ENCODE measurements around the gene LRRN2. TPM values are rescaled to one million over a fixed set of nuclear protein-coding genes. Genes with fewer than 3 reads are reported as not detected.
A peak's percentile ranks its signal among the peaks of the same experiment; 100 is the strongest.

Gene LRRN2
- total and polyA plus RNA-seq, 2 experiments from 2014 or later: 0.74 to 2.6 TPM

DNA sequence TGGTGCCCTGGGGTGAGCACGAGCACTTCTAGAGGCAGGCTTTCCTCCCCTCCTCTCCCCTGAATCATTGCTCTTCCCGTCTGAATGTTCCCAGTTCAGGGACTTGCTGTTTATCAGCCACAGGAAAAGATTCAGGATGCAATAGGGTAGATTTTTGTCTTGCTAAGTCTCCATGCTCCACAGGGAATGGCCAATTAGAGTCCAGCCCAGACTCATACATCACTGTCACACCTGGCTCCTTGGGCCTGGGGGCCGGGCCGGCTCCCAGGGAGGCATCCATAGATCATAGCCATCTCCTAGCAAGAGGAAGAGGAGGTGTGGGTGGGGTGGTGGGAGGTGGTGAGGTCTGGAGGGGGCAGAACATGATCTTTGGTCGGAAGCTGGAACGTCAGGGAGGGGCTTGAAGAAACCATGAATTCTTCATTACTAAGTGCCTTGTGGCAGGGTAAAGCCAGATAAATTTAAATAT is 83.4 kb downstream of the LRRN2 start:
- Mint-ChIP-seq H3K9me3 (no peaks in the 10 kb centered on the region), H3K4me3 (no peak overlapping the region)
- peak overlapping the region; percentile 59 for H3K4me2 ChIP-seq

More for the DNA sequence above, 83.4 kb downstream of the LRRN2 start:
- H3K4me1 ChIP-seq (ENCODE audit: insufficient read depth): peaks cover 25% of the 10 kb centered on the region
- DNase-seq (ENCODE audit: low spot score): peak; percentile 25
- H3K27me3 Mint-ChIP-seq (ENCODE audit: insufficient read depth, low read depth, poor library complexity): peaks cover 15% of the 10 kb centered on the region
- H3K27ac Mint-ChIP-seq: peak overlapping the region; percentile 21; the same call in 1 of the 2 replicates
- ATAC-seq: peak; percentile 52
- peaks cover 5% of the 10 kb centered on the region for H3K9me2 ChIP-seq (ENCODE audit: insufficient read depth)
- no peaks in the 10 kb centered on the region for H3F3A ChIP-seq (replicated peaks; ENCODE audit: low read depth)
- peak overlapping the region; percentile 85 for H2AFZ ChIP-seq
- no peaks in the 10 kb centered on the region for H3K36me3 ChIP-seq (ENCODE audit: insufficient read depth)
- no peaks in the 10 kb centered on the region for H3K27me3 ChIP-seq (ENCODE audit: insufficient read depth)
- H3K27ac ChIP-seq (ENCODE audit: low read depth): no peak overlapping the region; the same call in 1 of the 2 replicates
- no peaks in the 10 kb centered on the region for H3K36me3 Mint-ChIP-seq (ENCODE audit: low read depth)
- peaks cover 32% of the 10 kb centered on the region for H3K4me1 Mint-ChIP-seq
- H3K79me2 ChIP-seq (replicated peaks; ENCODE audit: insufficient read depth): no peaks in the 10 kb centered on the region
- no peaks in the 10 kb centered on the region for H4K20me1 ChIP-seq (replicated peaks; ENCODE audit: insufficient read depth)
- TF ChIP-seq EZH2 (IDR thresholded peaks at IDR 0.05; ENCODE audit: low read depth, unreplicated experiment) (no peak), STAT1 (IDR thresholded peaks at IDR 0.05; ENCODE audit: unreplicated experiment) (no peak), POLR2AphosphoS5 (IDR thresholded peaks at IDR 0.05; ENCODE audit: low read depth) (no peak), ZNF114 (CRISPR knock-in tag; IDR thresholded peaks at IDR 0.05) (no peak), ZNF331 (CRISPR knock-in tag; IDR thresholded peaks at IDR 0.05; ENCODE audit: low read depth) (no peak), EZH2phosphoT487 (IDR thresholded peaks at IDR 0.05; ENCODE audit: unreplicated experiment) (no peak), NANOG (IDR thresholded peaks at IDR 0.05; ENCODE audit: borderline replicate concordance) (no peak), JUNB (IDR thresholded peaks at IDR 0.05; ENCODE audit: unreplicated experiment) (no peak), CREB1 (CRISPR knock-in tag; IDR thresholded peaks at IDR 0.05; ENCODE audit: low read depth) (no peak)
- TF ChIP-seq, protein P1, sequence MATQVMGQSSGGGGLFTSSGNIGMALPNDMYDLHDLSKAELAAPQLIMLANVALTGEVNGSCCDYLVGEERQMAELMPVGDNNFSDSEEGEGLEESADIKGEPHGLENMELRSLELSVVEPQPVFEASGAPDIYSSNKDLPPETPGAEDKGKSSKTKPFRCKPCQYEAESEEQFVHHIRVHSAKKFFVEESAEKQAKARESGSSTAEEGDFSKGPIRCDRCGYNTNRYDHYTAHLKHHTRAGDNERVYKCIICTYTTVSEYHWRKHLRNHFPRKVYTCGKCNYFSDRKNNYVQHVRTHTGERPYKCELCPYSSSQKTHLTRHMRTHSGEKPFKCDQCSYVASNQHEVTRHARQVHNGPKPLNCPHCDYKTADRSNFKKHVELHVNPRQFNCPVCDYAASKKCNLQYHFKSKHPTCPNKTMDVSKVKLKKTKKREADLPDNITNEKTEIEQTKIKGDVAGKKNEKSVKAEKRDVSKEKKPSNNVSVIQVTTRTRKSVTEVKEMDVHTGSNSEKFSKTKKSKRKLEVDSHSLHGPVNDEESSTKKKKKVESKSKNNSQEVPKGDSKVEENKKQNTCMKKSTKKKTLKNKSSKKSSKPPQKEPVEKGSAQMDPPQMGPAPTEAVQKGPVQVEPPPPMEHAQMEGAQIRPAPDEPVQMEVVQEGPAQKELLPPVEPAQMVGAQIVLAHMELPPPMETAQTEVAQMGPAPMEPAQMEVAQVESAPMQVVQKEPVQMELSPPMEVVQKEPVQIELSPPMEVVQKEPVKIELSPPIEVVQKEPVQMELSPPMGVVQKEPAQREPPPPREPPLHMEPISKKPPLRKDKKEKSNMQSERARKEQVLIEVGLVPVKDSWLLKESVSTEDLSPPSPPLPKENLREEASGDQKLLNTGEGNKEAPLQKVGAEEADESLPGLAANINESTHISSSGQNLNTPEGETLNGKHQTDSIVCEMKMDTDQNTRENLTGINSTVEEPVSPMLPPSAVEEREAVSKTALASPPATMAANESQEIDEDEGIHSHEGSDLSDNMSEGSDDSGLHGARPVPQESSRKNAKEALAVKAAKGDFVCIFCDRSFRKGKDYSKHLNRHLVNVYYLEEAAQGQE (IDR thresholded peaks at IDR 0.05; ENCODE audit: unreplicated experiment): no peak
- TF ChIP-seq, protein P2, sequence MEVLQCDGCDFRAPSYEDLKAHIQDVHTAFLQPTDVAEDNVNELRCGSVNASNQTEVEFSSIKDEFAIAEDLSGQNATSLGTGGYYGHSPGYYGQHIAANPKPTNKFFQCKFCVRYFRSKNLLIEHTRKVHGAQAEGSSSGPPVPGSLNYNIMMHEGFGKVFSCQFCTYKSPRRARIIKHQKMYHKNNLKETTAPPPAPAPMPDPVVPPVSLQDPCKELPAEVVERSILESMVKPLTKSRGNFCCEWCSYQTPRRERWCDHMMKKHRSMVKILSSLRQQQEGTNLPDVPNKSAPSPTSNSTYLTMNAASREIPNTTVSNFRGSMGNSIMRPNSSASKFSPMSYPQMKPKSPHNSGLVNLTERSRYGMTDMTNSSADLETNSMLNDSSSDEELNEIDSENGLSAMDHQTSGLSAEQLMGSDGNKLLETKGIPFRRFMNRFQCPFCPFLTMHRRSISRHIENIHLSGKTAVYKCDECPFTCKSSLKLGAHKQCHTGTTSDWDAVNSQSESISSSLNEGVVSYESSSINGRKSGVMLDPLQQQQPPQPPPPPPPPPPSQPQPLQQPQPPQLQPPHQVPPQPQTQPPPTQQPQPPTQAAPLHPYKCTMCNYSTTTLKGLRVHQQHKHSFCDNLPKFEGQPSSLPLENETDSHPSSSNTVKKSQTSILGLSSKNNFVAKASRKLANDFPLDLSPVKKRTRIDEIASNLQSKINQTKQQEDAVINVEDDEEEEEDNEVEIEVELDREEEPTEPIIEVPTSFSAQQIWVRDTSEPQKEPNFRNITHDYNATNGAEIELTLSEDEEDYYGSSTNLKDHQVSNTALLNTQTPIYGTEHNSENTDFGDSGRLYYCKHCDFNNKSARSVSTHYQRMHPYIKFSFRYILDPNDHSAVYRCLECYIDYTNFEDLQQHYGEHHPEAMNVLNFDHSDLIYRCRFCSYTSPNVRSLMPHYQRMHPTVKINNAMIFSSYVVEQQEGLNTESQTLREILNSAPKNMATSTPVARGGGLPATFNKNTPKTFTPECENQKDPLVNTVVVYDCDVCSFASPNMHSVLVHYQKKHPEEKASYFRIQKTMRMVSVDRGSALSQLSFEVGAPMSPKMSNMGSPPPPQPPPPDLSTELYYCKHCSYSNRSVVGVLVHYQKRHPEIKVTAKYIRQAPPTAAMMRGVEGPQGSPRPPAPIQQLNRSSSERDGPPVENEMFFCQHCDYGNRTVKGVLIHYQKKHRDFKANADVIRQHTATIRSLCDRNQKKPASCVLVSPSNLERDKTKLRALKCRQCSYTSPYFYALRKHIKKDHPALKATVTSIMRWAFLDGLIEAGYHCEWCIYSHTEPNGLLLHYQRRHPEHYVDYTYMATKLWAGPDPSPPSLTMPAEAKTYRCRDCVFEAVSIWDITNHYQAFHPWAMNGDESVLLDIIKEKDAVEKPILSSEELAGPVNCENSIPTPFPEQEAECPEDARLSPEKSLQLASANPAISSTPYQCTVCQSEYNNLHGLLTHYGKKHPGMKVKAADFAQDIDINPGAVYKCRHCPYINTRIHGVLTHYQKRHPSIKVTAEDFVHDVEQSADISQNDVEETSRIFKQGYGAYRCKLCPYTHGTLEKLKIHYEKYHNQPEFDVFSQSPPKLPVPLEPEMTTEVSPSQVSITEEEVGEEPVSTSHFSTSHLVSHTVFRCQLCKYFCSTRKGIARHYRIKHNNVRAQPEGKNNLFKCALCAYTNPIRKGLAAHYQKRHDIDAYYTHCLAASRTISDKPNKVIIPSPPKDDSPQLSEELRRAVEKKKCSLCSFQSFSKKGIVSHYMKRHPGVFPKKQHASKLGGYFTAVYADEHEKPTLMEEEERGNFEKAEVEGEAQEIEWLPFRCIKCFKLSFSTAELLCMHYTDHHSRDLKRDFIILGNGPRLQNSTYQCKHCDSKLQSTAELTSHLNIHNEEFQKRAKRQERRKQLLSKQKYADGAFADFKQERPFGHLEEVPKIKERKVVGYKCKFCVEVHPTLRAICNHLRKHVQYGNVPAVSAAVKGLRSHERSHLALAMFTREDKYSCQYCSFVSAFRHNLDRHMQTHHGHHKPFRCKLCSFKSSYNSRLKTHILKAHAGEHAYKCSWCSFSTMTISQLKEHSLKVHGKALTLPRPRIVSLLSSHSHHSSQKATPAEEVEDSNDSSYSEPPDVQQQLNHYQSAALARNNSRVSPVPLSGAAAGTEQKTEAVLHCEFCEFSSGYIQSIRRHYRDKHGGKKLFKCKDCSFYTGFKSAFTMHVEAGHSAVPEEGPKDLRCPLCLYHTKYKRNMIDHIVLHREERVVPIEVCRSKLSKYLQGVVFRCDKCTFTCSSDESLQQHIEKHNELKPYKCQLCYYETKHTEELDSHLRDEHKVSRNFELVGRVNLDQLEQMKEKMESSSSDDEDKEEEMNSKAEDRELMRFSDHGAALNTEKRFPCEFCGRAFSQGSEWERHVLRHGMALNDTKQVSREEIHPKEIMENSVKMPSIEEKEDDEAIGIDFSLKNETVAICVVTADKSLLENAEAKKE (CRISPR knock-in tag; IDR thresholded peaks at IDR 0.05): no peak
- TF ChIP-seq, protein P3, sequence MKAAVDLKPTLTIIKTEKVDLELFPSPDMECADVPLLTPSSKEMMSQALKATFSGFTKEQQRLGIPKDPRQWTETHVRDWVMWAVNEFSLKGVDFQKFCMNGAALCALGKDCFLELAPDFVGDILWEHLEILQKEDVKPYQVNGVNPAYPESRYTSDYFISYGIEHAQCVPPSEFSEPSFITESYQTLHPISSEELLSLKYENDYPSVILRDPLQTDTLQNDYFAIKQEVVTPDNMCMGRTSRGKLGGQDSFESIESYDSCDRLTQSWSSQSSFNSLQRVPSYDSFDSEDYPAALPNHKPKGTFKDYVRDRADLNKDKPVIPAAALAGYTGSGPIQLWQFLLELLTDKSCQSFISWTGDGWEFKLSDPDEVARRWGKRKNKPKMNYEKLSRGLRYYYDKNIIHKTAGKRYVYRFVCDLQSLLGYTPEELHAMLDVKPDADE (IDR thresholded peaks at IDR 0.05): no peak
- TF ChIP-seq, protein P4, sequence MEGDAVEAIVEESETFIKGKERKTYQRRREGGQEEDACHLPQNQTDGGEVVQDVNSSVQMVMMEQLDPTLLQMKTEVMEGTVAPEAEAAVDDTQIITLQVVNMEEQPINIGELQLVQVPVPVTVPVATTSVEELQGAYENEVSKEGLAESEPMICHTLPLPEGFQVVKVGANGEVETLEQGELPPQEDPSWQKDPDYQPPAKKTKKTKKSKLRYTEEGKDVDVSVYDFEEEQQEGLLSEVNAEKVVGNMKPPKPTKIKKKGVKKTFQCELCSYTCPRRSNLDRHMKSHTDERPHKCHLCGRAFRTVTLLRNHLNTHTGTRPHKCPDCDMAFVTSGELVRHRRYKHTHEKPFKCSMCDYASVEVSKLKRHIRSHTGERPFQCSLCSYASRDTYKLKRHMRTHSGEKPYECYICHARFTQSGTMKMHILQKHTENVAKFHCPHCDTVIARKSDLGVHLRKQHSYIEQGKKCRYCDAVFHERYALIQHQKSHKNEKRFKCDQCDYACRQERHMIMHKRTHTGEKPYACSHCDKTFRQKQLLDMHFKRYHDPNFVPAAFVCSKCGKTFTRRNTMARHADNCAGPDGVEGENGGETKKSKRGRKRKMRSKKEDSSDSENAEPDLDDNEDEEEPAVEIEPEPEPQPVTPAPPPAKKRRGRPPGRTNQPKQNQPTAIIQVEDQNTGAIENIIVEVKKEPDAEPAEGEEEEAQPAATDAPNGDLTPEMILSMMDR (conservative IDR thresholded peaks at IDR 0.05; ENCODE audit: low read depth in 2 of 2): no peak
- H3K4me3 ChIP-seq: 0 out of 2 replicates have a peak overlapping the region, but pooled peaks have one; percentile 23

All from GM23338 (cell line).